Measurements from ENCODE around the gene HEXIM1. TPM values are rescaled to one million over a fixed set of nuclear protein-coding genes. Genes with fewer than 3 reads are reported as not detected.

Gene HEXIM1
- total RNA-seq, 1 donor from 2014 or later: 29.5 TPM

- TF ChIP-seq, protein P1, sequence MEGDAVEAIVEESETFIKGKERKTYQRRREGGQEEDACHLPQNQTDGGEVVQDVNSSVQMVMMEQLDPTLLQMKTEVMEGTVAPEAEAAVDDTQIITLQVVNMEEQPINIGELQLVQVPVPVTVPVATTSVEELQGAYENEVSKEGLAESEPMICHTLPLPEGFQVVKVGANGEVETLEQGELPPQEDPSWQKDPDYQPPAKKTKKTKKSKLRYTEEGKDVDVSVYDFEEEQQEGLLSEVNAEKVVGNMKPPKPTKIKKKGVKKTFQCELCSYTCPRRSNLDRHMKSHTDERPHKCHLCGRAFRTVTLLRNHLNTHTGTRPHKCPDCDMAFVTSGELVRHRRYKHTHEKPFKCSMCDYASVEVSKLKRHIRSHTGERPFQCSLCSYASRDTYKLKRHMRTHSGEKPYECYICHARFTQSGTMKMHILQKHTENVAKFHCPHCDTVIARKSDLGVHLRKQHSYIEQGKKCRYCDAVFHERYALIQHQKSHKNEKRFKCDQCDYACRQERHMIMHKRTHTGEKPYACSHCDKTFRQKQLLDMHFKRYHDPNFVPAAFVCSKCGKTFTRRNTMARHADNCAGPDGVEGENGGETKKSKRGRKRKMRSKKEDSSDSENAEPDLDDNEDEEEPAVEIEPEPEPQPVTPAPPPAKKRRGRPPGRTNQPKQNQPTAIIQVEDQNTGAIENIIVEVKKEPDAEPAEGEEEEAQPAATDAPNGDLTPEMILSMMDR (conservative IDR thresholded peaks at IDR 0.05): no peak
Observed at GRCh38 chr17:45164734-45165269, 16.5 kb downstream of the HEXIM1 start.

GRCh38 chr17:45168991-45169752, 20.9 kb downstream of the HEXIM1 start:
- DNase-seq (ENCODE audit: low read depth, low spot score): no peak
- no peak overlapping the region for H3K27ac Mint-ChIP-seq (ENCODE audit: unreplicated experiment)
- H3K4me3 Mint-ChIP-seq: no peak overlapping the region
- H3K27me3 Mint-ChIP-seq (ENCODE audit: low read depth): no peaks in the 10 kb centered on the region
- H3K36me3 Mint-ChIP-seq (ENCODE audit: low read depth): no peaks in the 10 kb centered on the region
- H3K4me1 Mint-ChIP-seq: peaks cover 27% of the 10 kb centered on the region
- H3K9me3 Mint-ChIP-seq: no peaks in the 10 kb centered on the region
- TF ChIP-seq, protein P1 (conservative IDR thresholded peaks at IDR 0.05): no peak

More at GRCh38 chr17:45164734-45165269, 16.5 kb downstream of the HEXIM1 start:
- no peaks in the 10 kb centered on the region for H3K9me3 Mint-ChIP-seq
- no peak overlapping the region for H3K4me3 Mint-ChIP-seq
- no peaks in the 10 kb centered on the region for H3K27me3 Mint-ChIP-seq (ENCODE audit: low read depth)
- no peaks in the 10 kb centered on the region for H3K36me3 Mint-ChIP-seq (ENCODE audit: low read depth)
- no peak for DNase-seq (ENCODE audit: low read depth, low spot score)
- H3K27ac Mint-ChIP-seq (ENCODE audit: unreplicated experiment): no peak overlapping the region
- H3K4me1 Mint-ChIP-seq: peaks cover 16% of the 10 kb centered on the region

DNA sequence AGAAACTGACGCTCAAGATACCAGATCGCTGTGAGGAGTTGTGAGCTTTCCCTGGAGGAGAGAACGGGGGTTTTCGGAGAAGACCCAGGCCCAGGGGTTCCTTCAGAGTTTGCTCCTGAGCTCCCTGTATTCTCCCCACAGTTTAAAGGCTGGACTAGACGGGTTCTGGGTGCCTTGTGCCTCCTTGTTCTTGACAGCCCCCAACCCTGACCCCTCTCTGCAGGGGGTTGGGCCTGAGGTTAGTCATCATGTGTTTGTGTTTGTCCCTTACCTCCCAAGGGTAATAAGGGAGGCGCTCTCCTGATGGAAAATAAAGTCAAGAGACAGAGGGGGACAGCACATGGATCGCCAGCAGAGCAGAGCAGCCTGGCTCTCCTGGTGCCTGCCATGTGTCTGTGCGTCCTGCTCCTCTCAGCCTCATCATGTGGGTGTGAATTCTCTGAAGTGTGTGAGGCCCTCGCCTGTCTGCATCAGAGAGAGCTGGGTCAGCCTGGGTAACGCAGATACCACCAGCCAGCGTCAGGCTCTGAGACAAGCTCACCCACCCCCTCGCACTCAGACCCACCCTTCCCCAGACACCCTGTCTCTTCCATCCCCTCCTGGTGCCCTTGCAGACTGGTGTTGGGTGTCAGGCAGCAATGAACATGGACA, 22.1 kb downstream of the HEXIM1 start:
- H3K4me1 Mint-ChIP-seq: peaks cover 27% of the 10 kb centered on the region
- H3K27ac Mint-ChIP-seq (ENCODE audit: unreplicated experiment): peak overlapping the region; percentile 83
- H3K4me3 Mint-ChIP-seq: no peak overlapping the region
- no peaks in the 10 kb centered on the region for H3K9me3 Mint-ChIP-seq
- no peak for DNase-seq (ENCODE audit: low read depth, low spot score)
- H3K36me3 Mint-ChIP-seq (ENCODE audit: low read depth): no peaks in the 10 kb centered on the region
- TF ChIP-seq, protein P1 (conservative IDR thresholded peaks at IDR 0.05): no peak
- no peaks in the 10 kb centered on the region for H3K27me3 Mint-ChIP-seq (ENCODE audit: low read depth)

- H3K27ac Mint-ChIP-seq (ENCODE audit: unreplicated experiment): peak overlapping the region; percentile 83
- H3K27me3 Mint-ChIP-seq (ENCODE audit: low read depth): no peaks in the 10 kb centered on the region
- peaks cover 32% of the 10 kb centered on the region for H3K4me1 Mint-ChIP-seq
- DNase-seq (ENCODE audit: low read depth, low spot score): no peak
- no peak overlapping the region for H3K4me3 Mint-ChIP-seq
- H3K9me3 Mint-ChIP-seq: no peaks in the 10 kb centered on the region
- H3K36me3 Mint-ChIP-seq (ENCODE audit: low read depth): no peaks in the 10 kb centered on the region
- TF ChIP-seq, protein P1 (conservative IDR thresholded peaks at IDR 0.05): no peak
Observed at GRCh38 chr17:45170931-45171337, 22.7 kb downstream of the HEXIM1 start.

- no peaks in the 10 kb centered on the region for H3K27me3 Mint-ChIP-seq (ENCODE audit: low read depth)
- TF ChIP-seq, protein P1 (conservative IDR thresholded peaks at IDR 0.05): no peak
- H3K36me3 Mint-ChIP-seq (ENCODE audit: low read depth): no peaks in the 10 kb centered on the region
- H3K4me3 Mint-ChIP-seq: peak overlapping the region; percentile 19
- peak overlapping the region; percentile 83 for H3K27ac Mint-ChIP-seq (ENCODE audit: unreplicated experiment)
- H3K9me3 Mint-ChIP-seq: no peaks in the 10 kb centered on the region
- H3K4me1 Mint-ChIP-seq: peaks cover 35% of the 10 kb centered on the region
- DNase-seq (ENCODE audit: low read depth, low spot score): no peak
Observed at GRCh38 chr17:45171338-45172231, 23.3 kb downstream of the HEXIM1 start.
